ENCODE results near the gene CRB2.

Gene CRB2

GRCh38 chr9:123329329-123329955, 26.6 kb upstream of the CRB2 start:
- no peak for DNase-seq

GRCh38 chr9:123331346-123332060, 24.5 kb upstream of the CRB2 start:
- no peak for DNase-seq

- peak; percentile 81 for DNase-seq
Measured at GRCh38 chr9:123333058-123333669, 22.8 kb upstream of the CRB2 start.

- no peak for DNase-seq
Measured at GRCh38 chr9:123334639-123335038, 21.4 kb upstream of the CRB2 start.

- peak; percentile 92 for DNase-seq
Measured at GRCh38 chr9:123335193-123335985, 20.6 kb upstream of the CRB2 start.

- DNase-seq: no peak
Measured at GRCh38 chr9:123335986-123336329, 20.0 kb upstream of the CRB2 start.

GRCh38 chr9:123336449-123336848, 19.5 kb upstream of the CRB2 start:
- DNase-seq: no peak

- DNase-seq: no peak
Measured at GRCh38 chr9:123336959-123337358, 19.0 kb upstream of the CRB2 start.

GRCh38 chr9:123337971-123338370, 18.0 kb upstream of the CRB2 start:
- DNase-seq: no peak

GRCh38 chr9:123338710-123339665, 17.0 kb upstream of the CRB2 start:
- no peak for DNase-seq

GRCh38 chr9:123339666-123340510, 16.1 kb upstream of the CRB2 start:
- no peak for DNase-seq

GRCh38 chr9:123341816-123342215, 14.2 kb upstream of the CRB2 start:
- DNase-seq: no peak

GRCh38 chr9:123342247-123342646, 13.8 kb upstream of the CRB2 start:
- DNase-seq: no peak

- DNase-seq: no peak
Measured at GRCh38 chr9:123343443-123344191, 12.4 kb upstream of the CRB2 start.

- no peak for DNase-seq
Measured at GRCh38 chr9:123344192-123344949, 11.6 kb upstream of the CRB2 start.

GRCh38 chr9:123345567-123345955, 10.4 kb upstream of the CRB2 start:
- DNase-seq: peak; percentile 88

- no peak for DNase-seq
Measured at GRCh38 chr9:123346026-123346425, 10.0 kb upstream of the CRB2 start.

- no peak for DNase-seq
Measured at GRCh38 chr9:123346826-123347225, 9.2 kb upstream of the CRB2 start.

GRCh38 chr9:123347289-123348060, 8.5 kb upstream of the CRB2 start:
- DNase-seq: no peak
